A172 (cell line): ENCODE data around the gene PIGV. TPM values are rescaled to one million over a fixed set of nuclear protein-coding genes. Genes with fewer than 3 reads are reported as not detected.
"Not testable (repeated sequence)": the region's sequence is repeated elsewhere in the genome, so short reads cannot be mapped to it uniquely, and the experiment has no call there.

Experiments used
- DNase-seq: peaks from one replicate; pipeline ENCODE4 v3.0.0-alpha.2; 2015; ENCODE audit warnings: low spot score
- total RNA-seq: library from RNA; depleted of rRNA; stranded (reverse); fragments of >200 nt; shearing (Covaris generic); gene quantifications from 2 replicates; pipeline ENCODE4 v1.2.3, GENCODE V29; 2014

Gene PIGV
- total RNA-seq, 1 experiment from 2014 or later, result 8.0 TPM

- no peak for DNase-seq
Measured at GRCh38 chr1:26792924-26793323, 5.2 kb downstream of the PIGV start.

GRCh38 chr1:26794391-26794790, 6.6 kb downstream of the PIGV start:
- DNase-seq, result no peak

GRCh38 chr1:26797627-26798026, 9.9 kb downstream of the PIGV start:
- DNase-seq, result no peak

DNA sequence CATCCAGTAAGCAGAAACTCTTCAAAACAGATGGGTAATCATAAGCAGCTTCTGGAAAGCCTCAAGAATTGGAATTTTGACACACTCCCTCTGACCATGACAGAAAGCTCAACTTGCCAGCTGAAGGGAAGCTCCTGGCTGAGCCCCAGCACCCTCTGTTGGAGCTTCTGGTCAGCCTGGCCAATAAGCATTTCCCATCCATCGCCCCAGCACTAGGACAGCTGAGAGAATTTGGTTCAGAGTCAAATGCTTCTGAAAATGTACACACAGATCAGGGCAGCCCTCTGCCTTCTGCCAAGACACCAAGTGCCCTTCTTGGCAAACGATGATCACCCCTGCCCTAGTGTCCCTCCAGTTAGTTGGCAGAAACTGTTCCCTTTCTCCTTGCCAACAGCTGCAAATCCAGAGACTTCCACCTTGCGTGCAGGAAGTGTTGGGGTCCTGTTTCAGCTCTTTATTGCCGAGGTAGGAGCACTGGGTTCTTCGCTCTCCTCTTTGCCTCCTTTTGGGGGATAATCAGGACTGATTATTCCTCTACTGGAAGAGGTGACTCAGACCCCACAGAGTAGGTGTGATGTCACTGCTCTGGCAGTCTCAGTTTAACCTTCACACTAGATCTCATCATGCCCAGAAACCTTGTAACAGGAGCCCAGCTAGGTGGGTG, 11.9 kb downstream of the PIGV start:
- peak; percentile 66 for DNase-seq

GRCh38 chr1:26803932-26804331, 16.2 kb downstream of the PIGV start:
- not testable (repeated sequence) for DNase-seq

DNA sequence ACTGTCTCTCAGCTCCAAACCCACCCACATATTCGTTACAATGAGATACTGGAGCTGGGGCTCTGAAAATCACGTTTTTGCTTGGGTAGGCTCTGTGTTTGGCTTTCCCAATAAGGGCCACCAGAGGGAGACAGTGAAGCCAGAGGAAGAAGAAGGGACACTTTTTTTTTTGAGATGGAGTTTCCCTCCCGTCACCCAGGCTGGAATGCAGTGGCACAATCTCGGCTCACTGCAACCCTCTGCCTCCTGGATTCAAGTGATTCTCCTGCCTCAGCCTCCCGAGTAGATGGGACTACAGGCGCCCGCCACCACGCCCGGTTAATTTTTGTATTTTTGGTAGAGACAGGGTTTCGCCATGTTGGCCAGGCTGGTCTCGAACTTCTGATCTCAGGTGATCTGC, 22.4 kb downstream of the PIGV start:
- peak; percentile 42 for DNase-seq

- no peak for DNase-seq
Measured at GRCh38 chr1:26811057-26811456, 23.3 kb downstream of the PIGV start.

DNA sequence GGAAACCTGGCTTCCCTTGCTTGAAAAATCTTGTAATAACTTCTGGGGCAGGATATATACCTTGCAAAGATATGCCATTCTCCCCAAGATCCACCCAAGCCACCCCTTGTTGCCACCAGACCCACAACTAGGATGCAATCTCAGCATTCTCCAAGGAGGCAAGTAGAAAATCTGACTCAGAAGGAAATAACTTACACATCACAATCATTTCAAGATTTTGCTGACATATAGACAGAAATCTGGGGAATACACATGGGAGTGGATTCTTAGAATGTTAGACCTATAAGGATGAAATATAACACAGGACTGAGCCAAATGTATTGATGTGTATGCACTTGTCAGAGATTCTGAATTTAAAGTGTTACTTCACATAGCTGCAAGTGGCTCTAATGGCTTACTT, 24.0 kb downstream of the PIGV start:
- DNase-seq, result no peak

DNA sequence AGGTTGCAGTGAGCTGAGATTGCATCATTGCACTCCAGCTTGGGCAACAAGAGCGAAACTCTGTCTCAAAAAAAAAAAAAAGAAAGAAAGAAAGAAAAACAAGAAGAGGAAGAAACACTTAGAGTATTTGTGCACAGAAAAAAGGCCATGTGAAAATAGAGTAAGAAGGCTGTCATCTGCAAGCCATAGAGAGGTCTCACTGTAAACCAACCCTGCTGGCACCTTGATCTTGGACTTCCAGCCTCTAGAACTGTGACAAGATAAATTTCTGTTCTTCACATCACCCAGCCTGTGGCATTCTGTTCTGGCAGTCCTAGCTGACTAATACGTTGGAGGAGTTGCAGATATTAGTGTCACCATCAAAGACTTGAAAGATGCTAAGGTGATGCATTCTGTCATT, 26.6 kb downstream of the PIGV start:
- no peak for DNase-seq

GRCh38 chr1:26814893-26815292, 27.1 kb downstream of the PIGV start:
- DNase-seq, result no peak

GRCh38 chr1:26820784-26821269, 33.1 kb downstream of the PIGV start:
- DNase-seq, result no peak

DNA sequence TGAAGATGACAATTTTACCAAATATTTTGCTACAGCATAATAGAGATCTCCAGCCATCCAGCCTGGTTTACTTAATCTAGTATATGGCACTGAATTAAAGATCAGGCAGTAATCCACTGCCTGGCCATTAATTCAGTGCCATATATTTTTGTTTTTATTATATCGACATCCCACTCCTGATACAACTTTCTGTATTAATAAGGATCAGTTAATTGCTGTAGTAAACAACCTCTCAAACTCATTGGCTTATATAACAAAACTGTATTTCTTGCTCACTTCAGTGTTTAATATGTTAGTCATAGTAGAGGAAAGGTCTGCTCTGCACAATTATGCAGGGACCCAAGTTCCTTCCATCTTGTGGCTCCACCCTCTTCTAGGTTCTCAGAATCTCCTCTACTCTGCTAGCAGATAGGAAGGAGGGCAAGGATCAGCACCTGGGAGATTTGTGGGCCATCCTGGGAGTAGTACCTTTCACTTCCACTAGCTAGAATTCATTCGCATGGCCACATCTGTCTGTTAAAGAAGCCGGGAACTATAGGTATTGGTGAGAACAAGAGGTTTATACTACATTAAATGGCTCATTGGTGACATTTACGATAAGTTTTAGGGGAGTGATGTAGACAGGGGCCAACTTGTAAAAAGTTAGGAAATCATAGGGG, 35.1 kb downstream of the PIGV start:
- no peak for DNase-seq

- no peak for DNase-seq
Measured at GRCh38 chr1:26824731-26825130, 37.0 kb downstream of the PIGV start.

DNA sequence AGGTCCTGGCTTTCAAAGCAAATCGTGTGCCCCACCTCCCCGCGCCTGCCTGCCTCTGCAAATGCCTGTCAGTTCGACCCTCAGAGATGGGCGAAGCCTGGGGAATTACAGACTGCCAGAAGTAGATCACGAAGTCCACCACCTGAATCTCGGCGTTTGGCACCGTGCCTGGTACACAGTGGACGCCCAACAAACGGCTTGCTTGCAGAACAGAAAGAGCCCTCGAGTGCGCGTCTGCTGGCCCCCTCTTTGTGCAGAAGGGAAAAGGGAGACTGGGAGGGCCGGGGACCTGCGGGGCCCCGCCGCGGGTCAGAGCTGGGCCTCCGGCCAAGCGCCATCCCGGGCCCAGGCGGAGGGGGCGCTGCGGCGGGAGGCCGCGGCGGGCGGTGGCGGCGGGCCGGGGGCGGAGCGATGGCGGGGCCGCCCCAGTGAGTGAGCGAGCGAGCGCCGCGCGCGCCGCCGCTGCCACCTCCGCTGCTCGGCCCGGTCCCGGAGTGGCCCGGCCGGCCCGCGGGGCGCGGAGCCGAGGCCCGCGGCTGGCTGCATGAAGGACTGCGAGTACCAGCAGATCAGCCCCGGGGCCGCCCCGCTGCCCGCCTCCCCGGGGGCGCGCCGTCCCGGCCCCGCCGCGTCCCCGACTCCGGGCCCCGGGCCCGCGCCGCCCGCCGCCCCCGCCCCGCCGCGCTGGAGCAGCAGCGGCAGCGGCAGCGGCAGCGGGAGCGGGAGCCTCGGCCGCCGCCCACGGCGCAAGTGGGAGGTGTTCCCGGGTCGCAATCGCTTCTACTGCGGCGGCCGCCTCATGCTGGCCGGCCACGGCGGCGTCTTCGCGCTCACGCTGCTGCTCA, 38.7 kb downstream of the PIGV start, which contains the start of gene ZDHHC18:
ZDHHC18 (plus strand) TSS at position 428 of the 845 bp plus-strand sequence; CDS start at position 545, 117 bp downstream.
- peak; percentile 10 for DNase-seq

GRCh38 chr1:26827106-26827604, 39.4 kb downstream of the PIGV start:
- no peak for DNase-seq

GRCh38 chr1:26827663-26828062, 39.9 kb downstream of the PIGV start:
- no peak for DNase-seq

- no peak for DNase-seq
Measured at GRCh38 chr1:26828411-26828991, 40.8 kb downstream of the PIGV start.

DNA sequence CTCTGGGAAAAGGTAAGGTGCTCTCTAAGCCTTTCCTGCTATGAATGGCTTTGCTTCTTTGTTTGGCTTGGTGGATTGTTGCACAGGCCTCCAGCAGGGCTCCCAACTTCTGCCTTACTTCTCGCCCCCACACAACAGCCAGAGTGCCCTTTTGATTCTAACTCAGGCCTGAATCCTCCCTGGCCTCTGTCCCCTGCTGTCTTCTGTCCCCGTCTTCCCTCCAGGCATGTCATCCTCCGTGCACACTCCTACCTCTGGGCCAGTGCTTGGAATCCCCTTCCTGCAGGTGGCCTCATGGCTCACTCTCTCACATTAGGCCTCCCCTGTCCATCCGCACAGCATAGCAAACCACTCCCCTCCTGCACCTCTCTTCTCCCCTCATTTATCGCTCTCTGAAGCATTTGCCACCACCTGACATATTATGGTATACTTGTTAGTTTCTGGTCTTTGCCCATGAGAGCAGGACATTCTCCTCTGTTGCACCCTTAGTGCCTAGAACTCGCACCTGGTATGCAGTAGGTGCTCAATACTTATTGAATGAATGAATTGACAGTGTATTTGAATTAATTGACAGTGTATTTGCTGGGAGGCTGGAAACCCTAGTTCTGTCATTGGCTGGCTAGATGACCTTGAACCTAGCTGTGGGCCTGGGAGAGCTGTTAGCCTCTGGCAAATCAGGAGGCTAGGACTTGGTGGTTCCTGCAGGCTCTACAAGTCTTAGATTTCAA, 41.6 kb downstream of the PIGV start:
- DNase-seq, result no peak

GRCh38 chr1:26831059-26831458, 43.3 kb downstream of the PIGV start:
- no peak for DNase-seq

DNA sequence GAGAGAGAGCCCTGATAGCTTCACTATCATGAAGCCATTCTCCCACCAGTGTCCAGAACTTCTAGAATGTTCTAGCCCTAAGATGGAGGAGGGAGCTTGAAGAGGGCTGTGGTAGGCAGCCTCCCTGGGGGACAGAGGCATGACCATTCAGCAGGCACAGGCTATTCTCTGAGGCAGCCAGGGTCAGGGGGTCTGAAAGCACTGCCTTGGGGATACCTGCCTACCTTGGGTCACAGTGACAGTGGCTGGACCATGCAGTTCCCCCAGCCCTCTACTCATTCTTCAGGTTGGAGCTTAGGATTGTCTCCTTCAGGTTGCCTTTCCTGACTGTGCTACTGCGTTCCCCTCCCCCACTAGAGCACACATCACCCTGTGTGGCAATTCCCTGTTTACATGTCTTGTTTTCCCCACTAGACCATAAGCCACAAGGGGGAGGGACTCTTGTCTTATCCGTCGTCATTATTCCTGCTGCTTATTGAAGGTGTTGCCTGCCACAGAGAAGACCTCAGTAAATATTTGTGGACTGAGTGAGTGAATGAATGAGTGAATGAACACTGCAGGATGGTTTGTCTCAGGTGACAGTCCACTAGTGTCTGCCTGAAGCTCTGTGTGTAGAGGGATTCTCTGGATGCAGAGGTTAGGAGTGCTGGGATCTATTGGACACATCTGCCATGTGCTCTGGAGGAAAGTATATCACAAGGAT, 43.9 kb downstream of the PIGV start:
- DNase-seq, result no peak
